Measurements from ENCODE around the gene COPG2.

- TF ChIP-seq CREBL2 (CRISPR knock-in tag; IDR thresholded peaks at IDR 0.05; ENCODE audit: borderline replicate concordance) (no peak), CTCF (CRISPR knock-in tag; IDR thresholded peaks at IDR 0.05) (no peak), PHF8 (CRISPR knock-in tag; IDR thresholded peaks at IDR 0.05) (no peak), GRHL1 (CRISPR knock-in tag; conservative IDR thresholded peaks at IDR 0.05) (no peak), ZNF3 (CRISPR knock-in tag; IDR thresholded peaks at IDR 0.05) (no peak)
Observed at GRCh38 chr7:130701650-130702049, 33.1 kb upstream of the COPG2 start.
